Measurements from ENCODE around the gene SIRT6. TPM values are rescaled to one million over a fixed set of nuclear protein-coding genes. Genes with fewer than 3 reads are reported as not detected.
"Not testable (repeated sequence)": the region's sequence is repeated elsewhere in the genome, so short reads cannot be mapped to it uniquely, and the experiment has no call there.

The SIRT6 gene
- total RNA-seq, 2 donors from 2014 or later, result 51.4 to 56.7 TPM

DNA sequence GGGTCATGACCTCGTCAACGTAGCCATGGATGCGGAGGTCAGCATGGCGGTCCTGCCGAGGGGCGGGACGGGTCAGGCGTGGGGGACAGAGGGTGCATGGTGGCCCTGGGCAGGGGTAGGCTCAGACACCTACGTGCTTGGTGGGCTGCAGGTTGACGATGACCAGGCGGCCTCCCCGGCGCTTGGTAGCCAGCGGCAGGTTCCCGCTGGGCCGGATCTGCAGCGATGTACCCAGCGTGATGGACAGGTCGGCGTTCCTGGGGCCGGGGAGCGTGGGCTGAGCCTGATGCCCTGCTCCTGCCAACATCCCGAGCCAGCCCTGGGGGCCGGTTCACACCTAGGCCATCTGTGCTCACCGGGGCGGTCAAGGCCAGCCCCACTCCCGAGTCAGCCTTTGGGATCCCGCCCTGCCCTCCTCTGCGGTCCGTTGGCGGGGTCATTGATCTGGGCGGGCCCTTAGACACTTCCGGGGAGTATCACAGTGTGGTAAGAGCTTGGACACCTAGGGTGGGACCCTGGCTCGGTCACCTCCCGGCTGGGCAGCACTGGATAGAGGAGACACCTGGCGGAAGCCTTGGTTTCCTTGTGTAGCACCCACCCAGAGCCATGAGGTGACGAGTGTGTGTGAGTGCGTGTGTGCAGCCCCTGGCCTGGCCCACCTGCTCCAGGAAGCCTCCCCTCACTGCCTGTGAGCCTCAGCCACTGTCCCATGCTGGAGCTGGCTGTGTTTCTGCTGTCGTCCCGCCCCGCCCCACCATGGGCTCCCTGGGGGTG lies 7.3 kb downstream of the SIRT6 start:
- Mint-ChIP-seq H3K27me3 (peaks cover 8 to 11% of the 10 kb centered on the region in 2 donors), H3K36me3 (peaks cover 5% of the 10 kb centered on the region), H3K27ac (no peak overlapping the region), H3K4me1 (ENCODE audit: low read depth in 2 of 2) (peaks cover 9 to 14% of the 10 kb centered on the region in 2 donors), H3K9me3 (no peaks in the 10 kb centered on the region), H3K4me3 (no peak overlapping the region)
- DNase-seq (ENCODE audit: low spot score) (no peak), ATAC-seq (peak in 1 of 2 donors; percentile 12)

DNA sequence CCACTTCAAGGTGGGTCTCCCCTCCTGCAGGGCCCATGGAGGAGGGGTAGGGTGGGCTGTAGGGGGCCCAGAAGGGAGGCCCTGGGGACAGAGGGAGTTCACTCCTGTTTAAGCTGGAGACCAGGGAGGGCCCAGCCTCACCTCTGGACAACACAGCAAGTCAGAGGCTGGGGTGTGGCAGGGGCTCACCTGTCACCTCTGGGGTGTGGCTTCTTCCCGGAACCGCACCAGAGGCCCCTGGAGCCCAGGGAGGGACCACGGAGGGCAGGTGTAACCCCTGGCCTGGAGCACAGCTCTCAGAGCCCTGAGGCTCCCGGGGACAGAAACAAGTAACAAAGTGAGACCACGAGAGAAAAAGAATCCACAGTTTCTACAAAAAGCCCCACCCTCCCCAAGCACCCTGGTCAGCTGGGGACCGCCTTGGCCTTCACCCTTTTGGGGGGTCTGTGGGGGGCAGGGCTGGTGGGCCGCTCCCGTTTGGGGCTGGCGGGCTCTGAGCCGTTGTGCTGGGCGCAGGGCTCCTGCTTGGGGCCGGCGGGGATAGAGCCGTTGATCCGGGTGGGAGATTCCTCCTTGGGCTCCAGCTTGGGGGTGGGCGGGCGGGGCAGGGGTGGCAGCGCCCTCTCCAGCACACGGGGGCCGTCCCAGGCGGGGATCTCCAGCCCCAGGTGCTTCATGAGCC lies 8.0 kb downstream of the SIRT6 start:
- Mint-ChIP-seq H3K27me3 (peaks cover 8 to 11% of the 10 kb centered on the region in 2 donors), H3K9me3 (no peaks in the 10 kb centered on the region), H3K27ac (no peak overlapping the region), H3K4me1 (ENCODE audit: low read depth in 2 of 2) (peaks cover 4 to 9% of the 10 kb centered on the region in 2 donors), H3K4me3 (no peak overlapping the region), H3K36me3 (peaks cover under 1% of the 10 kb centered on the region)
- DNase-seq (ENCODE audit: low spot score), result no peak
- ATAC-seq, result no peak

DNA sequence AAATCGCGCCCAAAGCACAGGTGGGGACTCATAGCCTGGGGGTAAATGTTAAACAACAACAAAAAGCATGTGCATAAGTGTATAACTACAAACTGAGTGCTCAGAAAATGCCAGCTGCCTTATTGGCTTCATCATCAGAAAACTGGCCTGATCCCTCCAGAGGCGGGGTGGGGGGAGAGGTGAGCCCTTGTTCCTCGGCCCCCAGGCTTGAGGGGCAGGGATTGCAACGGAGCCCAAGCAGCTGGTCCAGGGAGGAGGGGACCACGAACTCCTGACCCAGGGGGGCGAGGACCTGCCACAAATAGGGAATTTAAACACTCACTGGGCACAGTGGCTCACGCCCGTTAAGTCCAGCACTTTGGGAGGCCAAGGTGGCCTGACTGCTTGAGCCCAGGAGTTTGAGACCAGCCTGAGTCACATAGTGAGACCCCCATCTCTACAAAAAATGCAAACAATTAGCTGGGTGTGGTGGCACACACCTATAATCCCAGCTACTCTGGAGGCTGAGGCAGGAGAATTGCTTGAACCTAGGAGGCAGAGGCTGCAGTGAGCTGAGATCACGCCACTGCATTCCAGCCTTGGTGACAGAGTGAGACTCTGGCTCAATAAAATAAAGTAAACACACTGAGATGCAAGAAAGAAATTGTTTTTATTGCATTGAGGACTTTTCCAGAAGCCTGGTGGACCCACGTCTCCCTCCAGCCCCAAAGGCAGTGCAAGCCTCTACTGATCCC lies 8.7 kb downstream of the SIRT6 start:
- peaks cover 0 to 6% of the 10 kb centered on the region in 2 donors for H3K4me1 Mint-ChIP-seq (ENCODE audit: low read depth in 2 of 2)
- no peaks in the 10 kb centered on the region for H3K9me3 Mint-ChIP-seq
- H3K27me3 Mint-ChIP-seq, result peaks cover 8 to 16% of the 10 kb centered on the region in 2 donors
- no peak overlapping the region for H3K27ac Mint-ChIP-seq
- ATAC-seq, result no peak
- no peaks in the 10 kb centered on the region for H3K36me3 Mint-ChIP-seq
- no peak overlapping the region for H3K4me3 Mint-ChIP-seq
- DNase-seq (ENCODE audit: low spot score), result no peak

DNA sequence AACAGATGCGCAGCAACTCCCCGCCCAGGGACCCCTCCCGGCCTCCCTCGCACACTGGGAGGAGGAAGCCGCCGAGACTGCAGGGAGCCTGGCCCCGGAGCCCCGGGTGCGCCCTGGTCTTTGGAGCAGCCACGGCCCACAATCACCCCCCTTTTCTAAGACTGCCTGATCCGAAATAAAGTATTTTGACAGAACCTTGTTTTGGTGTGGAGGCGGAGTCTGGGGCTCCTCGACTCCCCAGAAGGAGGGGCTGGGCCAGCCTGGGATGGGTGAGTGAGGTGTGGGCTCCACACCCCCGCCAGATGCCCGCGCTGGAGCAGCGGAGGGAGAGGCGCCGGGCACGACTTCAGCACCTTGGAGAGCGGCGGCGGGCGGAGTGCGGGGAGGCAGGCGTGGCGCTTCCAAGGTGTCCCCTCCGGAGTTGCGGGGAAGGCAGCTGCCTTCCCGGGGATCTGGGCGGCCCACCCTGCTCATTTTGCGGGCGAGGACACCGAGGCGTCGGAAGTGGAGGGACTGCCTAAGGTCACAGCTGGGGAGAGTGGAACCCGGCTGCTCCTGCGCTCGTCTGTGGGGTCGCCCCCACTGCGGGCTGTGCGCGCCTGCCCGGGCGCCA lies 9.4 kb downstream of the SIRT6 start:
- no peak overlapping the region for H3K27ac Mint-ChIP-seq

DNA sequence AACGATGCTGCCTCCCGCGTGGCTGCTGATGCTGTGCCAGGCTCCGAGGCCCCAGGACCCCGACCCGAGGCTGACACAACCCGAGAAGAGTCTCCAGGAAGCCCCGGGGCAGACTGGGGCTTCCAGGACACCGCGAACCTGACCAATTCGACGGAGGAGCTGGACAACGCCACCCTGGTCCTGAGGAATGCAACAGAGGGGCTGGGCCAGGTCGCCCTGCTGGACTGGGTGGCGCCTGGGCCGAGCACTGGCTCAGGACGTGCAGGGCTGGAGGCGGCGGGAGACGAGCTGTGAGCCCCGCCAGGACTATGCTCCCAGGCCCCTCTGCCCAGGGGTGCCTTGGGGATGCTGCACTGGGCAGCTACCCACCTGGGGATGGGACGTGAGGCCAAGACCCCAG lies 10.7 kb downstream of the SIRT6 start:
- Mint-ChIP-seq H3K36me3 (no peaks in the 10 kb centered on the region), H3K27ac (no peak overlapping the region), H3K4me3 (no peak overlapping the region), H3K27me3 (peaks cover 12 to 21% of the 10 kb centered on the region in 2 donors), H3K9me3 (no peaks in the 10 kb centered on the region), H3K4me1 (ENCODE audit: low read depth in 2 of 2) (peaks cover 0 to 6% of the 10 kb centered on the region in 2 donors)
- ATAC-seq (no peak), DNase-seq (ENCODE audit: low spot score) (no peak)

More for the DNA sequence above, 9.4 kb downstream of the SIRT6 start:
- no peaks in the 10 kb centered on the region for H3K36me3 Mint-ChIP-seq
- ATAC-seq (peak; percentile 73 to 76), DNase-seq (ENCODE audit: low spot score) (peak; percentile 68)
- no peak overlapping the region for H3K4me3 Mint-ChIP-seq
- peaks cover 0 to 6% of the 10 kb centered on the region in 2 donors for H3K4me1 Mint-ChIP-seq (ENCODE audit: low read depth in 2 of 2)
- no peaks in the 10 kb centered on the region for H3K9me3 Mint-ChIP-seq
- peaks cover 10 to 21% of the 10 kb centered on the region in 2 donors for H3K27me3 Mint-ChIP-seq

DNA sequence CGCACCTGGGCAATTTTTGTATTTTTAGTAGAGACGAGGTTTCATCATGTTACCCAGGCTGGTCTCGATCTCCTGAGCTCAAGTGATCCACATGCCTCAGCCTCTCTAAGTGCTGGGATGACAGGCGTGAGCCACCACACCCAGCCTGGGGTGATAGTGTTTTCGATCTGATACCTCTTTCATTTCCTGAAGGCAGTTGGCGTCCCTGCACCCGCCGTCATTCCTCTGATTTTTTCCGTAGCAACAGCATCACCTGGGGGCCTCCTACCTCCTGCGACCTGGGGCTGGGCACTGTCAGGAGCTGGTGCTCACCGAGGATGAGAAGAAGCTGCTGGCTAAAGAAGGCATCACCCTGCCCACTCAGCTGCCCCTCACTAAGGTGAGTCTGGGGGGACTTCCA lies 18.1 kb downstream of the SIRT6 start:
- H3K36me3 Mint-ChIP-seq, result no peaks in the 10 kb centered on the region
- peaks cover 5 to 10% of the 10 kb centered on the region in 2 donors for H3K27me3 Mint-ChIP-seq
- H3K4me3 Mint-ChIP-seq, result no peak overlapping the region
- DNase-seq (ENCODE audit: low spot score) (no peak), ATAC-seq (no peak)
- H3K4me1 Mint-ChIP-seq (ENCODE audit: low read depth in 2 of 2), result no peaks in the 10 kb centered on the region
- H3K27ac Mint-ChIP-seq, result no peak overlapping the region
- H3K9me3 Mint-ChIP-seq, result no peaks in the 10 kb centered on the region

DNA sequence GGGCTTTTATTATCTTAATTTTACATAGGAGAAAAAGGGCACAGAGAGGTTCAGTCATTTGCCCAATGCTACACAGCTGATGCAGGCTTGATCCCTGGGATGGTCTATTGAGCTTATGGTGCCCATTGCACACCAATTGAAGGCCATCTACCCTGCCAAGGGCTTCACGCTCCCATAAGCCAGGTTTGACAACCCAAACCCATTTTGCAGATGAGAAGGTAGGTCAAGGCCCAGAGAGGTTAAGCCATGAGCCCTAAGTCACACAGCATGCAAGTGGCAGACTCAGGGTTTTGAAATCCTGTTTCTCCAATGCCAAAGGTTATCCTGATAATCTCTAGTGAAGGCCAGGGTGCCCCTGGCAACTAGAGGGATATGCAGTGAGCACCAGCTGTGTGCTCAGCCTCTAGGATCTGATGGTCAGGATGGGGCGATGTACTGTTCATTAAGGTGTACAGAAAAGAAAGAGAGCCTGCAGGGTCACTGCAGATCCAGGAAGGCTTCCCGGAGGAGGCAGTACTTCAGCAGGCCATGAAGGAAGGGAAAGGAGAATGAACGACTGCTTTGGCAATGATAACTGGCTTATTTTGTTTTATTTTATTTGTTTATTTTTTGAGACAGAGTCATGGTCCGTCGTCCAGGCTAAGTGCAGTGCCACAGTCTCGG lies 20.8 kb downstream of the SIRT6 start:
- ATAC-seq, result no peak
- no peaks in the 10 kb centered on the region for H3K27me3 Mint-ChIP-seq
- no peaks in the 10 kb centered on the region for H3K9me3 Mint-ChIP-seq

DNA sequence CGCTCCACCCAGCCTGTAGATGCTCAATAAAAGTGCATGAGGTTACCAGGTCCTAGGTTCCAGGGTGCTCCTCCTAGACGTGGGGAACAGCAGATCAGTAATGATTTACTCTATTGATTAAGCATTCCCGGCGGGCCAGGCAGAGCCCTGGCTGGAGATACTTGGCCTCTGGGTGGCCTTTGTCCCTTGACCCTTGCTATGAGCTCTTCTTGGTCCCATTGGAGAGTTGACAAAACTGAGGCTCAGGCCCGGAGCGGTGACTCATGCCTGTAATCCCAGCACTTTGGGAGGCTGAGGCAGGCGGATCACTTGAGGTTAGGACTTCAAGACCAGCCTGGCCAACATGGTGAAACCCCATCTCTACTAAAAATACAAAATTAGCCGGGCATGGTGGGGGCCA lies 24.4 kb downstream of the SIRT6 start:
- H3K36me3 Mint-ChIP-seq; ATAC-seq; H3K4me3 Mint-ChIP-seq; H3K9me3 Mint-ChIP-seq; DNase-seq (ENCODE audit: low spot score); H3K4me1 Mint-ChIP-seq (ENCODE audit: low read depth in 2 of 2); H3K27ac Mint-ChIP-seq; H3K27me3 Mint-ChIP-seq: not testable (repeated sequence)

More for the DNA sequence above, 20.8 kb downstream of the SIRT6 start:
- H3K4me1 Mint-ChIP-seq (ENCODE audit: low read depth in 2 of 2), result no peaks in the 10 kb centered on the region
- no peak overlapping the region for H3K4me3 Mint-ChIP-seq
- H3K27ac Mint-ChIP-seq, result no peak overlapping the region
- no peaks in the 10 kb centered on the region for H3K36me3 Mint-ChIP-seq
- no peak for DNase-seq (ENCODE audit: low spot score)

DNA sequence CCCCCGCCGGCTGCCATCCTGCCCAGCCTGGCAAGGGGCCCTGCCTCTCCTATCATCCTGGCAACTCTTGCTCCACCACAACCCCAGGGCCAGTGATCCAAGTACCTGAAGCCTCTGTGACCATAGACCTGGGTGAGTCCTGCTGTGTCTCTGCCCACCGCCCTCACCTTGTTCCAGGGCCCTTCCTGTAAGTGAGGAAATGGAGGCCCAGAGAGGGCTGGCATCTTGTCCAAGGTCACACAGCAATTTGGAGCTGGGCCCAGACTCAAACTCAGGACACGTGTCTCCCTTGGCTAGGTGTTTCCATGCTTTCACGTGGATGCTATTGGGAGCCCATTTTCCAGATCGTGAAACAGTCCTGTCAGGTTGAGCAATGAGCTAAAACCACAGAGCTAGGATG lies 25.2 kb downstream of the SIRT6 start:
- ATAC-seq, result no peak
- Mint-ChIP-seq H3K4me1 (ENCODE audit: low read depth in 2 of 2) (peaks cover 0 to 6% of the 10 kb centered on the region in 2 donors), H3K27ac (no peak overlapping the region), H3K36me3 (no peaks in the 10 kb centered on the region), H3K9me3 (no peaks in the 10 kb centered on the region), H3K27me3 (no peaks in the 10 kb centered on the region), H3K4me3 (no peak overlapping the region)
- no peak for DNase-seq (ENCODE audit: low spot score)

DNA sequence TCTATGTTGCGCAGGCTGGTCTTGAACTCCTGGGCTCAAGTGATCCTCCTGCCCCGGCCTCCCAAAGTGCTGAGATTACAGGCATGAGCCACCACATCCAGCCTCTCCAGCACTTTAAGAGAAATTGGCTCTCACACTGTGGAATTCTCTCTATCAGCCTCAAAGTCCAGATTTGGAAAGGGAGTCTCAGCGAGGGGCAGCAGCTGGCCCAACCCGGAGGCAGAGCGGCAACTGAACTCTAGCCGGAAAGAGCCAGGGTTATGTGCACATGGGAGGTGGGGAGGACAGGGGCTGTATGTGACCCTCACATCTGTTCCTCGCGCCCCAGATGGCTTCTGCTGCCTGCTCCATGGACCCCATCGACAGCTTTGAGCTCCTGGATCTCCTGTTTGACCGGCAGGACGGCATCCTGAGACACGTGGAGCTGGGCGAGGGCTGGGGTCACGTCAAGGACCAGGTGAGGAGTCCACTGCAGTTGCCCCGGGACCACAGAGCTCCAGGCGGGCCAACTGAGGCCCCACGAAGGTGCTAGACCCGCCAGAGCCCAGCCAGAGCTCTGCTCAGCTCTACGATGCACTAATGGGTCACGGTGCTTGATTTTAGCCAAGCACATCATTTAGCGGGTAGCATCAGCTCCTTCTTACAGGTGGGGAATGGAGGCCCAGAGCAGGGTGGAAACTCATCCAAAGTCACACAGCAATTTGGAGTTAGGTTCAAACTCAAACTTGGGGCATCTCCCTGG lies 27.6 kb downstream of the SIRT6 start:
- H3K36me3 Mint-ChIP-seq, result no peaks in the 10 kb centered on the region
- ATAC-seq (no peak), DNase-seq (ENCODE audit: low spot score) (no peak)
- H3K4me3 Mint-ChIP-seq, result no peak overlapping the region
- H3K9me3 Mint-ChIP-seq, result no peaks in the 10 kb centered on the region
- H3K27me3 Mint-ChIP-seq, result no peaks in the 10 kb centered on the region
- no peak overlapping the region for H3K27ac Mint-ChIP-seq
- H3K4me1 Mint-ChIP-seq (ENCODE audit: low read depth in 2 of 2), result peaks cover 0 to 6% of the 10 kb centered on the region in 2 donors

DNA sequence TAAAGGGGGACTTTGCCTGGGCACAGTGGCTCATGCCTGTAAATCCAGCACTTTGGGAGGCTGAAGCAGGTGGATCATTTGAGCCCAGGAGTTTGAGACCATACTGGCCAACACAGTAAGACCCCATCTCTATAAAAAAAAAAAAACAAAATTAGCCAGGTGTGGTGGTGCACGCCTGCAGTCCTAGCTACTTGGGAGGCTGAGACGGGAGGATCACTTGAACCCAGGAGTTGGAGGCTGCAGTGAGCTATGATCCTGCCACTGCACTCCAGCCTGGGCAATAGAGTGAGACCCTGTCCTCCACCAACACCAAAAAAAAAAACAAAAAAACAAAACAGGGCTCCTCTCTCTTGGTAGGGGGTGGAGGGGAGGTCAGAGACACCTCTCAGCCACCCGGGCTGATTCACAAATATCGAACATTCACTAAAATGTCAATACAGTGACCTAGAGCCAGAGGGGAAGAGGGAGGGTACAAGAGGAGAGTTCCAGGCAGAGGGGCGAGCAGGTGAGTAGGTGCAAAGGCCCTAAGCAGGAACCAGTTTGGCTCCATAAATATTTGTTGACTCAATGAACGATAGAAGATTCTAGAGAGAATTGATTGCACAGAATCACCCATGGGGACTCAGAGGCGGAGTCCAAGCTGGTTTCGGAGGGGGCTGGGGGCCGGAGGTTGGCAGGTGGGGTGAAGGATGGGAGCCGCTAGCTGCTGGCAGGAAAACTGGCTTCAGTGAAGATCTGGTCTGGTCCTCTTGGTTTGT lies 29.9 kb downstream of the SIRT6 start:
- Mint-ChIP-seq H3K4me1 (ENCODE audit: low read depth in 2 of 2) (peaks cover 0 to 6% of the 10 kb centered on the region in 2 donors), H3K9me3 (no peaks in the 10 kb centered on the region), H3K27me3 (no peaks in the 10 kb centered on the region), H3K36me3 (no peaks in the 10 kb centered on the region), H3K27ac (no peak overlapping the region), H3K4me3 (no peak overlapping the region)
- no peak for ATAC-seq
- DNase-seq (ENCODE audit: low spot score), result no peak

DNA sequence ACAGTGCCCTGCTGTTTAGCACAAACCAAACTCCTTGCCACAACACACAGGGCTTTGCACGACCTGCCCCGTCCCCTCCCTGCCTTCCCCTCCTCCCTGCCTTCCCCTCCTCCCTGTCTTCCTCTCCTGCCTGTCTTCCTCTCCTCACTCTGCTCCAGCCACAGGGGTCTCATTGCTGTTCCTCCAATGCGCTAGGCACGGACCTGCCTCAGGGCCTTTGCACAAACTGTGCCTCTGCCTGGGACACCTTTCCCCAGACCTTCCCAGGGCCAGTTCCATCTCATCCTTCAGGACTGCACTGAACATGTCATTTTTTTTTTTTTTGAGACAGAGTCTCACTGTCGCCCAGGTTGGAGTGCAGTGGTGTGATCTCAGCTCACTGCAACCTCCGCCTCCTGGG lies 30.7 kb downstream of the SIRT6 start:
- H3K4me3 Mint-ChIP-seq, result no peak overlapping the region
- peaks cover 0 to 6% of the 10 kb centered on the region in 2 donors for H3K4me1 Mint-ChIP-seq (ENCODE audit: low read depth in 2 of 2)
- peaks cover 0 to 2% of the 10 kb centered on the region in 2 donors for H3K27me3 Mint-ChIP-seq
- ATAC-seq (no peak), DNase-seq (ENCODE audit: low spot score) (no peak)
- H3K27ac Mint-ChIP-seq, result no peak overlapping the region
- no peaks in the 10 kb centered on the region for H3K9me3 Mint-ChIP-seq
- no peaks in the 10 kb centered on the region for H3K36me3 Mint-ChIP-seq

Data from natural killer cell treated with Interleukin-12 subunit alpha and Interleukin-12 subunit beta and Interleukin-15 and Interleukin-18, amount 100 ng/mL, for 72 hours (primary cell).